DMS114 treated with DMSO at 0.1 percent for 48 hours (cell line): ENCODE measurements around the gene CLASP1.

Experiments
- DNase-seq: peaks from one replicate; lab custom pipeline; 2025; ENCODE audit not compliant: unreplicated experiment; lab: John Stamatoyannopoulos, UW

Gene CLASP1

DNA sequence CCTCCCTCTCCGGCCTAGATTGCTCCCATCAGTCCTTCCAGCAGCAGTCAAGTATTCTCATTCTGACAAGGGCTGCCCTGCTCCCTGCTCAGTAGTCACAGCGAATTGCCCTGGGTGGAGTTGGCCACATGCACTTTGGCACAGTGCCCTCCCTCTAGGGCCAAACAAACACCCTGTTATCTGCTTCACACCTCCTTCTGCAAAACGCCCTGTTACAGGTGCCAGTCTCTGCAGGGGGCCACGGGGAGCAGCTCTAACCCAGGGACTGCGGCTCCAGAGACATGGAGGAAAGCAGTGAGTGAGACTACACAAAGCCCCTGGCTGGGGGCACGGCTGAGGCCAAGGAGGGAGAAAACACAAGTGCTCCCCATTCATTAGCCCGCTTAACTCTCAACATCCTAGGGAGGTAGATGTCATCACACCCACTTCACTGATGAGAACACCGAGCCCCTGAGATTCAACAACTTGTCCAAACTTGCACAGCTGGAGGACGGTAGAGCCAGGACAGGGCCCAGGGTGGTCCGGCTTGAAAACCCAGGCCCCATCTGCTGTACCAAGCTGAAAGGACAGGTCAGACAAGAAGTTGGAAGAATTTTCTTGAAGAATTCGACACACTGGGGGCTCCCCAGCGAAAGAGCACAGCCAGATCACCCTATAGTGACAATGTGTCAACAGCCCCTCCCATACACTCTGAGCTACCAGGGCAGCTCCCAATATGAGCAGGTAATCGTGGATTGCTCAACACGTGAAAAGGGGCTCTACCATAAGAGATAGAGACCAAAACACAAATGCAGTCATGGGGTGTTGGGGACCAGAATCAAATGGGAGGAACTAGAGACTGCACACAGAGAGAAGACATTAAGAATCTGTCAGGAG lies 355.6 kb downstream of the CLASP1 start:
- DNase-seq: no peak

DNA sequence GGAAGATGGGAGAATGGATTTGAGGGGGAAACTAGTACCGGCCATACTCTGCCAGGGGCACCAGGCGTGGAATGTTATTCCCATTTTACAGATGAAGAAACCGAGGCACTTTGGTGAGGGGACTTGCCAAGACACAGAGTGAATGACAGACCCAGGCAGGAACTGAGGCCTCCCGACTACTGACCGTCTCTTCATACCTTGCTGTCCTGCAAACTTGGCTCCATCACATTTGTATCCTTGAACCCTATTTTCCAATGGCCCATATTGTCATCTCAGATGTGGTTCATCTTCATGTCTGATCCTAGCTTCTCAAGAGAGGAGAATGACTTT lies 358.0 kb downstream of the CLASP1 start:
- DNase-seq: no peak

DNA sequence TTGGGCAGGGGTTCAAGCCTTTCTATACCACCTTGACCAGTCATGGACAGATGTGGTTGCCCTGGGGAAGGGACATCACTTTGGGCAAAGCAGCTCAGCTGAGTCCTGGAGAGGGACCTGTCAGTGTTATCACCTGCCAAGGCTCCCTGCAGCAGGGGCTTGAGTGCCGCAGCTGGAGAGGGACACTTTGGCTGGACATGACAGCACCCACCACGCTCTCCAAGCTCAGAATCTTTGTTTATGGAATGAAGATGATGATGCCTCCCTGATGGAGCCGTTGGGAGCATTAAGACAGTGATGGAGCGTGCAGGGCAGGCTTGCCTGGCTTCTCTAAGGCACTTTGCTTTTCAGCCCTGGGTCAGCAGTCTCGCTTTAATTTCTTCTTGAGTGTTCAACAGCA lies 360.0 kb downstream of the CLASP1 start:
- DNase-seq: no peak

DNA sequence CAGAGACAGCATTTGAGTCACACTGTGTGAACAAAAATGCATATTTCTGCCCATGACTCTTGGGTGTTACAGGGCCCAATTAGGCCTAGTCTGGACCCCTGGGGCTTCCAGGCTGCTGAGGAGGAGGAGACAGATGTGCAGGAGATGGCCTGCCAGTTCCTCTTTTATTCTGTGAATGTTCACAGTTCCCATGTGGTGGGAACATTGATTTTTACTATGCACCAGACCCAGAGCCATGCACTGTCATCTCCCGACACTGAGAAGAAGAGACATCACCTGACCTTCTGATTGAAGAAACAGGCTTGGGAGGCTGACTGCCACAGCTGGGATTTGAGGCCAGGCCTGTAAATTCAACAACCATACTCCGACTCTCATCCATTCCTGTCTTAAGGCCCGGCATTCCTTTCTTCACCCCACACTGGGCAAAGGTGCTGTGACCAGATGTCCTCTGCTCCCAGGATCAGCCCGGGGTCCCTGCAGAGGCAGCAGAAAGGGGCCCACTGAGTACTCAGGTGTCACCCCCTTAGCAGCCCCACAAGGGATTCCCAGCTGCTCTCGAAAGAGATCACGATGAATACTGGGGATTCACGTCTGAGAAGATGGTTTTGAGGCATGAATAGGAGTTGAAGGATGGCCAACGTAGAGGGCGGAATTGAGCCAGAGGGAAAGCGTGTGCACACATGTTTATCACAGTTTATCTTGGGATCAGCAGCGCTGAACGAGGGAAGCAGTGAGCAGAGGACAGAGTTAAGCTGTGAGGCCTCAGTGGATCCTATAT lies 360.6 kb downstream of the CLASP1 start:
- no peak for DNase-seq

DNA sequence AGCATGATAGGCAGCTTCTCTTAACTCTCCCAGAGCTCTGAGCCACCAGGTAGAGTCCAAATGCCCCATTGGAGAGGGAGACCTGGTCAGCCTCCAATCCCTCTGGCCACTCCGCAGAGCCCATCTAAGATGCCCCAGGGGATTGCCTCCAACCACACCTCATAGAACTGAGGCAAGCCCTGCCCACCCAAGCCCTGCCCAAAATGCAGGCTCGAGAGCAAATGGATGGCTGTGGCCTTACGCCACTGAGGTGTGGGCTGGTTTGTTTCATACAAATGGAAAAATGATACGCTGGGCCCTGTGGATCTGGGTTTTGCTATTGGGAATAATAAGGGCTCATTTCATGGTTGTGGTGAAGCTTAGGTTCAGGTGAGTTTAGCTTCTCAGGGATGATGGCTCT lies 361.3 kb downstream of the CLASP1 start:
- DNase-seq: no peak
